ENCODE data around the gene TTC3.

DNA sequence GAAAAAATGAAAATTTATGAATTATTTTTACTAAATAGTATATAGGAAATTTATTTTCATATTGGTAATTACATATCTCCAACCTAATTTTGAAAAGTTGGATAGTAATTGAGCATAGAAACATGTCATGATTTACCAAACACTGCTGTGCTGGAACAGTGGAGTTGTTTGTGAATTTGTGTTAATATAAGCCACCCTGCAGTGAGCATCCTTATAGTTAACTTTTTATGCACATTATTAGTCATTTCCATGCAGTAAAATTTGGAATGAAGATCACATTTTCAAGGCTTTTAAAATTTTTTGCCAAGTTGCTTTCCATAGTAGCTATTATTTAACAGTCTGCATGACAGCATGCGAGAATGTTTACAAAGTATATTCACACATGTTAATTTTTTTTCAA lies 115.8 kb downstream of the TTC3 start:
- TF ChIP-seq, protein P1, sequence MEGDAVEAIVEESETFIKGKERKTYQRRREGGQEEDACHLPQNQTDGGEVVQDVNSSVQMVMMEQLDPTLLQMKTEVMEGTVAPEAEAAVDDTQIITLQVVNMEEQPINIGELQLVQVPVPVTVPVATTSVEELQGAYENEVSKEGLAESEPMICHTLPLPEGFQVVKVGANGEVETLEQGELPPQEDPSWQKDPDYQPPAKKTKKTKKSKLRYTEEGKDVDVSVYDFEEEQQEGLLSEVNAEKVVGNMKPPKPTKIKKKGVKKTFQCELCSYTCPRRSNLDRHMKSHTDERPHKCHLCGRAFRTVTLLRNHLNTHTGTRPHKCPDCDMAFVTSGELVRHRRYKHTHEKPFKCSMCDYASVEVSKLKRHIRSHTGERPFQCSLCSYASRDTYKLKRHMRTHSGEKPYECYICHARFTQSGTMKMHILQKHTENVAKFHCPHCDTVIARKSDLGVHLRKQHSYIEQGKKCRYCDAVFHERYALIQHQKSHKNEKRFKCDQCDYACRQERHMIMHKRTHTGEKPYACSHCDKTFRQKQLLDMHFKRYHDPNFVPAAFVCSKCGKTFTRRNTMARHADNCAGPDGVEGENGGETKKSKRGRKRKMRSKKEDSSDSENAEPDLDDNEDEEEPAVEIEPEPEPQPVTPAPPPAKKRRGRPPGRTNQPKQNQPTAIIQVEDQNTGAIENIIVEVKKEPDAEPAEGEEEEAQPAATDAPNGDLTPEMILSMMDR (IDR thresholded peaks at IDR 0.05; ENCODE audit: low read length): no peak
- TF ChIP-seq EZH2 (optimal IDR thresholded peaks at IDR 0.05; ENCODE audit: low read depth, low read length) (no peak), EZH2phosphoT487 (IDR thresholded peaks at IDR 0.05; ENCODE audit: low read length) (no peak)

All from MM.1S (cell line).